H1 (cell line): ENCODE data around the gene CDKN2AIP. TPM values are rescaled to one million over a fixed set of nuclear protein-coding genes. Genes with fewer than 3 reads are reported as not detected.

Experiments used
- polyA plus RNA-seq, 7 experiments: library from polyadenylated mRNA; depleted of rRNA in 3 of 7; stranded (reverse) in 5 of 7; unstranded in 2 of 7; fragments of >200 nt in 5 of 7; fragments of 200-250 nt in 2 of 7; gene quantifications; 1 replicate in 5 of 7; 2 replicates in 1 of 7; 4 replicates in 1 of 7; pipeline versions ENCODE4 v1.2.1 to v1.2.3, GENCODE V29; 2011 to 2013; ENCODE audit warnings: missing spikeins in 2 of 7, mixed read lengths in 2 of 7
- total RNA-seq: library from RNA; stranded (reverse); fragmentation: NEBNext Ultra II Directional; extraction: Animal tissue kit (Norgen Biotek cat#: 25700); gene quantifications from 2 replicates; pipeline ENCODE4 v1.2.1, GENCODE V29; 2021
- TF ChIP-seq, protein P1 (sequence below): IDR thresholded peaks from 2 replicates; pipeline ENCODE4 v1.6.1; 2011; ENCODE audit warnings: low read depth, mild to moderate bottlenecking, low read length; ENCODE audit not compliant: insufficient read depth
- TF ChIP-seq, protein P2 (sequence below): fragments of 300-600 bp; sonication (generic); IDR thresholded peaks from 2 replicates; pipeline ENCODE4 v1.7.1; 2012; ENCODE audit warnings: low read length, moderate library complexity, mild to moderate bottlenecking, inconsistent platforms; ENCODE audit not compliant: insufficient replicate concordance

The CDKN2AIP gene
- total and polyA plus RNA-seq, 2 of the 8 experiments (the other 6 are each of a cell fraction or from before 2014, with no cell fraction given): 6.0 to 14.0 TPM

DNA sequence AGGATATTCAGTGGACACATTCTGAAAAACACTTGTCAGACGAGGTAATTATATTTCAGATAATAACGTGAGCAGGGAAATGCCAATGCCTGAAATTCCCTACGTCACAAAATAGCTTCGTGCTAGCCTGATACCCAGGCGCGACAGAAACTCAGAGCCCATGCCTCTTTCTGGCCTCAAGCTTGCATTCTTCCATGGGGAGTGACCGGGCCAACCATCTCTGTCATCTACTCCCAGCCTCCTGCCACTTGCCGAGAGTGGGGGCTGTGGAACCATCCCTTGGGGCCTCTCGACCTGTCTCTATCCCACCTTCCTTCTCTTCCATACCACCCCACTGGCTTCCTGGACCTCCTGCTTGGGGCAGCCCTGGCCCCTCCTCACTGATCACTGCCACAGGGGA, 34.5 kb upstream of the CDKN2AIP start (continued):
- TF ChIP-seq, protein P1, sequence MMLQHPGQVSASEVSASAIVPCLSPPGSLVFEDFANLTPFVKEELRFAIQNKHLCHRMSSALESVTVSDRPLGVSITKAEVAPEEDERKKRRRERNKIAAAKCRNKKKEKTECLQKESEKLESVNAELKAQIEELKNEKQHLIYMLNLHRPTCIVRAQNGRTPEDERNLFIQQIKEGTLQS: no peak
- TF ChIP-seq, protein P2, sequence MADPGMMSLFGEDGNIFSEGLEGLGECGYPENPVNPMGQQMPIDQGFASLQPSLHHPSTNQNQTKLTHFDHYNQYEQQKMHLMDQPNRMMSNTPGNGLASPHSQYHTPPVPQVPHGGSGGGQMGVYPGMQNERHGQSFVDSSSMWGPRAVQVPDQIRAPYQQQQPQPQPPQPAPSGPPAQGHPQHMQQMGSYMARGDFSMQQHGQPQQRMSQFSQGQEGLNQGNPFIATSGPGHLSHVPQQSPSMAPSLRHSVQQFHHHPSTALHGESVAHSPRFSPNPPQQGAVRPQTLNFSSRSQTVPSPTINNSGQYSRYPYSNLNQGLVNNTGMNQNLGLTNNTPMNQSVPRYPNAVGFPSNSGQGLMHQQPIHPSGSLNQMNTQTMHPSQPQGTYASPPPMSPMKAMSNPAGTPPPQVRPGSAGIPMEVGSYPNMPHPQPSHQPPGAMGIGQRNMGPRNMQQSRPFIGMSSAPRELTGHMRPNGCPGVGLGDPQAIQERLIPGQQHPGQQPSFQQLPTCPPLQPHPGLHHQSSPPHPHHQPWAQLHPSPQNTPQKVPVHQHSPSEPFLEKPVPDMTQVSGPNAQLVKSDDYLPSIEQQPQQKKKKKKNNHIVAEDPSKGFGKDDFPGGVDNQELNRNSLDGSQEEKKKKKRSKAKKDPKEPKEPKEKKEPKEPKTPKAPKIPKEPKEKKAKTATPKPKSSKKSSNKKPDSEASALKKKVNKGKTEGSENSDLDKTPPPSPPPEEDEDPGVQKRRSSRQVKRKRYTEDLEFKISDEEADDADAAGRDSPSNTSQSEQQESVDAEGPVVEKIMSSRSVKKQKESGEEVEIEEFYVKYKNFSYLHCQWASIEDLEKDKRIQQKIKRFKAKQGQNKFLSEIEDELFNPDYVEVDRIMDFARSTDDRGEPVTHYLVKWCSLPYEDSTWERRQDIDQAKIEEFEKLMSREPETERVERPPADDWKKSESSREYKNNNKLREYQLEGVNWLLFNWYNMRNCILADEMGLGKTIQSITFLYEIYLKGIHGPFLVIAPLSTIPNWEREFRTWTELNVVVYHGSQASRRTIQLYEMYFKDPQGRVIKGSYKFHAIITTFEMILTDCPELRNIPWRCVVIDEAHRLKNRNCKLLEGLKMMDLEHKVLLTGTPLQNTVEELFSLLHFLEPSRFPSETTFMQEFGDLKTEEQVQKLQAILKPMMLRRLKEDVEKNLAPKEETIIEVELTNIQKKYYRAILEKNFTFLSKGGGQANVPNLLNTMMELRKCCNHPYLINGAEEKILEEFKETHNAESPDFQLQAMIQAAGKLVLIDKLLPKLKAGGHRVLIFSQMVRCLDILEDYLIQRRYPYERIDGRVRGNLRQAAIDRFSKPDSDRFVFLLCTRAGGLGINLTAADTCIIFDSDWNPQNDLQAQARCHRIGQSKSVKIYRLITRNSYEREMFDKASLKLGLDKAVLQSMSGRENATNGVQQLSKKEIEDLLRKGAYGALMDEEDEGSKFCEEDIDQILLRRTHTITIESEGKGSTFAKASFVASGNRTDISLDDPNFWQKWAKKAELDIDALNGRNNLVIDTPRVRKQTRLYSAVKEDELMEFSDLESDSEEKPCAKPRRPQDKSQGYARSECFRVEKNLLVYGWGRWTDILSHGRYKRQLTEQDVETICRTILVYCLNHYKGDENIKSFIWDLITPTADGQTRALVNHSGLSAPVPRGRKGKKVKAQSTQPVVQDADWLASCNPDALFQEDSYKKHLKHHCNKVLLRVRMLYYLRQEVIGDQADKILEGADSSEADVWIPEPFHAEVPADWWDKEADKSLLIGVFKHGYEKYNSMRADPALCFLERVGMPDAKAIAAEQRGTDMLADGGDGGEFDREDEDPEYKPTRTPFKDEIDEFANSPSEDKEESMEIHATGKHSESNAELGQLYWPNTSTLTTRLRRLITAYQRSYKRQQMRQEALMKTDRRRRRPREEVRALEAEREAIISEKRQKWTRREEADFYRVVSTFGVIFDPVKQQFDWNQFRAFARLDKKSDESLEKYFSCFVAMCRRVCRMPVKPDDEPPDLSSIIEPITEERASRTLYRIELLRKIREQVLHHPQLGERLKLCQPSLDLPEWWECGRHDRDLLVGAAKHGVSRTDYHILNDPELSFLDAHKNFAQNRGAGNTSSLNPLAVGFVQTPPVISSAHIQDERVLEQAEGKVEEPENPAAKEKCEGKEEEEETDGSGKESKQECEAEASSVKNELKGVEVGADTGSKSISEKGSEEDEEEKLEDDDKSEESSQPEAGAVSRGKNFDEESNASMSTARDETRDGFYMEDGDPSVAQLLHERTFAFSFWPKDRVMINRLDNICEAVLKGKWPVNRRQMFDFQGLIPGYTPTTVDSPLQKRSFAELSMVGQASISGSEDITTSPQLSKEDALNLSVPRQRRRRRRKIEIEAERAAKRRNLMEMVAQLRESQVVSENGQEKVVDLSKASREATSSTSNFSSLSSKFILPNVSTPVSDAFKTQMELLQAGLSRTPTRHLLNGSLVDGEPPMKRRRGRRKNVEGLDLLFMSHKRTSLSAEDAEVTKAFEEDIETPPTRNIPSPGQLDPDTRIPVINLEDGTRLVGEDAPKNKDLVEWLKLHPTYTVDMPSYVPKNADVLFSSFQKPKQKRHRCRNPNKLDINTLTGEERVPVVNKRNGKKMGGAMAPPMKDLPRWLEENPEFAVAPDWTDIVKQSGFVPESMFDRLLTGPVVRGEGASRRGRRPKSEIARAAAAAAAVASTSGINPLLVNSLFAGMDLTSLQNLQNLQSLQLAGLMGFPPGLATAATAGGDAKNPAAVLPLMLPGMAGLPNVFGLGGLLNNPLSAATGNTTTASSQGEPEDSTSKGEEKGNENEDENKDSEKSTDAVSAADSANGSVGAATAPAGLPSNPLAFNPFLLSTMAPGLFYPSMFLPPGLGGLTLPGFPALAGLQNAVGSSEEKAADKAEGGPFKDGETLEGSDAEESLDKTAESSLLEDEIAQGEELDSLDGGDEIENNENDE: no peak
